ENCODE results near the gene CDK12. TPM values are rescaled to one million over a fixed set of nuclear protein-coding genes. Genes with fewer than 3 reads are reported as not detected.
A peak's percentile ranks its signal among the peaks of the same experiment; 100 is the strongest.
"Not testable (repeated sequence)": the region's sequence is repeated elsewhere in the genome, so short reads cannot be mapped to it uniquely, and the experiment has no call there.

CDK12 gene
- total RNA-seq, 1 donor: 43.9 TPM

DNA sequence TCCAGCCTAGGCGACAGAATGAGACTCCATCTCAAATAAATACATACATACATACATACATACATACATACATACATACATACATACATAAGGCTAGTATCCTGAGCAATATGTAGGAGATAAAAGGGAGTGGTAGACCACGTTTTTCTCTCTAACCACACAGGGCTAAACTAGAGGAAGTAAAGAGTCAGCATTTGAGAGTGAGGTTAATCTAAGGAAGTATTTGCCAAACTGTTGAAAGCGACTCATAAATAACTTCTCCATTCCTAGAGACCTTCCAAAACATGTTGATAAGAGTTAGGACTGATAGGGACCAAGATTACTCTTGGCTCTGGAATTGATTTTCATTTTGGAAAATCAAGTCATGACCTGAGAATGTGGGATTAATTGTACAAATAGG, 77.6 kb downstream of the CDK12 start:
- TF ChIP-seq, protein P1, sequence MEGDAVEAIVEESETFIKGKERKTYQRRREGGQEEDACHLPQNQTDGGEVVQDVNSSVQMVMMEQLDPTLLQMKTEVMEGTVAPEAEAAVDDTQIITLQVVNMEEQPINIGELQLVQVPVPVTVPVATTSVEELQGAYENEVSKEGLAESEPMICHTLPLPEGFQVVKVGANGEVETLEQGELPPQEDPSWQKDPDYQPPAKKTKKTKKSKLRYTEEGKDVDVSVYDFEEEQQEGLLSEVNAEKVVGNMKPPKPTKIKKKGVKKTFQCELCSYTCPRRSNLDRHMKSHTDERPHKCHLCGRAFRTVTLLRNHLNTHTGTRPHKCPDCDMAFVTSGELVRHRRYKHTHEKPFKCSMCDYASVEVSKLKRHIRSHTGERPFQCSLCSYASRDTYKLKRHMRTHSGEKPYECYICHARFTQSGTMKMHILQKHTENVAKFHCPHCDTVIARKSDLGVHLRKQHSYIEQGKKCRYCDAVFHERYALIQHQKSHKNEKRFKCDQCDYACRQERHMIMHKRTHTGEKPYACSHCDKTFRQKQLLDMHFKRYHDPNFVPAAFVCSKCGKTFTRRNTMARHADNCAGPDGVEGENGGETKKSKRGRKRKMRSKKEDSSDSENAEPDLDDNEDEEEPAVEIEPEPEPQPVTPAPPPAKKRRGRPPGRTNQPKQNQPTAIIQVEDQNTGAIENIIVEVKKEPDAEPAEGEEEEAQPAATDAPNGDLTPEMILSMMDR (IDR thresholded peaks at IDR 0.05; ENCODE audit: insufficient read depth, low read length): no peak

DNA sequence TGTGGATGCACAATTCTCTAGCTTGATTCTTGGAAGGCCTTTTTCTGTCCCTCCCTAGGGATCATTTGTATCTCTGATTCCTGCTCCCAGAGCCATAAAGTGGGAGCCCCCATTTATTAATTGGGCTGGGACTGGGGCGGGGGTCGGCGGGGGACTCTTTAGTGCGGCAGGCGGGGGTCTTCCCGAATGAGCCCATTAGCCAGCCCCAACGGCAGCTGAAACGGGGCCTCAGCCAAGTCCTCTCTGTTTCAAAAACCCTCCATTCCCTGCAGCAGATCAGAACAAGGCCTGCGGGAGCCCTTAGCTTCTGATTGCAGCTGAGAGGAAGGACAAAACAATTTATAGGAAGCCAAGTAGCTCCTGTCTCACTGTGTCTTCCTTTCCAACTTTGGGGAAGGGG, 79.3 kb downstream of the CDK12 start:
- TF ChIP-seq, protein P1 (IDR thresholded peaks at IDR 0.05; ENCODE audit: insufficient read depth, low read length): no peak
- DNase-seq (ENCODE audit: low read depth): no peak
- H3K4me3 ChIP-seq (ENCODE audit: low read depth, low read length): no peak overlapping the region

More for the DNA sequence above, 77.6 kb downstream of the CDK12 start:
- H3K4me3 ChIP-seq (ENCODE audit: low read depth, low read length): no peak overlapping the region
- DNase-seq (ENCODE audit: low read depth): peak; percentile 47

DNA sequence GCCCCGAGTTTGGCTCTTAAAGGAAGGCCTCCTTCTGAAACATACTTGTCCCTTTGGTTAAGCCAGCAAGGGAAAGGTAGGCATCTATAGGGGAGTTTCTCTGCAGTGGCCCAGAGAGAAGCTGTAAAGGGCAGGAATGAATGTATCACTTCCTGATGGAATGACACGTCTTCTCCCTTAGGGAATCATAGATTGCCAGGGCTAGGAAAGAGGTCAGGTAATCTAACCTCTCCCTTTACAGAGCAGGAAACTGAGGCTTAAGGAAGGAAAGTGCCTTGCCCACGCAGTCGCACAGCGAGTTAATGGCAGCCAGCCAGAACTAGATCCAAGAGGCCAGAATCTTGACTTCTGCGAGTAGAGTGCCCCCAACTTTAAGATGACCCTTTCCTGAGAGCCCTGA, 80.4 kb downstream of the CDK12 start:
- TF ChIP-seq, protein P1 (IDR thresholded peaks at IDR 0.05; ENCODE audit: insufficient read depth, low read length): no peak
- DNase-seq (ENCODE audit: low read depth): no peak
- H3K4me3 ChIP-seq (ENCODE audit: low read depth, low read length): no peak overlapping the region

DNA sequence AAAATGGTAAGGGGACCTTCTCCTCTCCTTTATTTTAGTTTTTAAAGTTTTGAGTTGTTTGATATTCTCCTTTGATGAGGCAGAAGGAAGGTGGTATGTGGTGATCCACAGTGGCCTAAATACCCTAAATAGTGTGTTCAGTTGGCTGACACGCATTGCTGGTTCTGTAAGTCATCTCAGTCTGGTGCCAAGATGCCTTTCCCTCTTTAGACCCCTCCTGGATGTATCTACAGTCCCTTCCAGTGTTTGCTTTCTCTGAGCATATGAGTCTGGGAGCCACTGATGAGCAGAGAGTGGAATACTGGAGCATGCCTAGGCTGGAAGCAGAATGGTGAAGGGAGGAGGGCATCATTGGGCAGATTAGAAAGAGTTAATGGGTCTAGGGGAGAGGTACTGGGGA, 81.9 kb downstream of the CDK12 start:
- no peak overlapping the region for H3K4me3 ChIP-seq (ENCODE audit: low read depth, low read length)
- TF ChIP-seq, protein P1 (IDR thresholded peaks at IDR 0.05; ENCODE audit: insufficient read depth, low read length): no peak
- DNase-seq (ENCODE audit: low read depth): no peak

DNA sequence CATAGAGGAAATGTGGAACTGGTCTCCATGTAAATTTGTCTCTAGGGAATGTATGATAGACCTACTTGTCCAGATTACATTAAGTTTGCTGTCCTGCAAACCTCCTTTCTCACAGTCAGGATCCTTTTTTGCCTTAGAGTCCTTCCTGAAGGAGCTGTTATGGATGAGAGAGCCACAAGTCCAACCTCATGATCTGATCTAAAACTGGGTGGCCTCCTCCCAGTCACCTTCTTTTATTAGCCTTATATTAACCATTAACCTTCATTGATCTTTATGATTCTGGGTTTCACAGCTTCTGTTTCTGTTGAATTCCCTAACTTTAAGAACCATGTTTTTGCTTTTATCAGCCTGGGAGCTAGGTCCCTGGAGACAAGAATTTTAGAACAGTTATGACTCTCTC, 82.4 kb downstream of the CDK12 start:
- DNase-seq (ENCODE audit: low read depth): no peak
- TF ChIP-seq, protein P1 (IDR thresholded peaks at IDR 0.05; ENCODE audit: insufficient read depth, low read length): no peak
- no peak overlapping the region for H3K4me3 ChIP-seq (ENCODE audit: low read depth, low read length)

DNA sequence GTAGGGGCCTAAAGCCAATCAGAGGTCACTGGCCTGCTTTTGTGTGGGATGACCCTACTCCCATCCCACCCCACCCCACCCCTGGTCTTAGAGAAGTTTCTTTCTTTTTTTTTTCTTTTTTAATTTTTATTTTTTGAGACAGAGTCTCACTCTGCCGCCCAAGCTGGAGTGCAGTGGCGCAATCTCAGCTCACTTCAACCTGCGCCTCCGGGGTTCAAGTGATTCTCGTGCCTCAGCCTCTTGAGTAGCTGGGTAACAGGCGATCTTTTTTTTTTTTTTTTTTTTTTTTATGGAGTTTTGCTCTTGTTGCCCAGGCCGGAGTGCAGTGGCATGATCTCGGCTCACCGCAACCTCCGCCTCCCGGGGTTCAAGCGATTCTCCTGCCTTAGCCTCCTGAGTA, 83.1 kb downstream of the CDK12 start:
- not testable (repeated sequence) for DNase-seq (ENCODE audit: low read depth); H3K4me3 ChIP-seq (ENCODE audit: low read depth, low read length)

DNA sequence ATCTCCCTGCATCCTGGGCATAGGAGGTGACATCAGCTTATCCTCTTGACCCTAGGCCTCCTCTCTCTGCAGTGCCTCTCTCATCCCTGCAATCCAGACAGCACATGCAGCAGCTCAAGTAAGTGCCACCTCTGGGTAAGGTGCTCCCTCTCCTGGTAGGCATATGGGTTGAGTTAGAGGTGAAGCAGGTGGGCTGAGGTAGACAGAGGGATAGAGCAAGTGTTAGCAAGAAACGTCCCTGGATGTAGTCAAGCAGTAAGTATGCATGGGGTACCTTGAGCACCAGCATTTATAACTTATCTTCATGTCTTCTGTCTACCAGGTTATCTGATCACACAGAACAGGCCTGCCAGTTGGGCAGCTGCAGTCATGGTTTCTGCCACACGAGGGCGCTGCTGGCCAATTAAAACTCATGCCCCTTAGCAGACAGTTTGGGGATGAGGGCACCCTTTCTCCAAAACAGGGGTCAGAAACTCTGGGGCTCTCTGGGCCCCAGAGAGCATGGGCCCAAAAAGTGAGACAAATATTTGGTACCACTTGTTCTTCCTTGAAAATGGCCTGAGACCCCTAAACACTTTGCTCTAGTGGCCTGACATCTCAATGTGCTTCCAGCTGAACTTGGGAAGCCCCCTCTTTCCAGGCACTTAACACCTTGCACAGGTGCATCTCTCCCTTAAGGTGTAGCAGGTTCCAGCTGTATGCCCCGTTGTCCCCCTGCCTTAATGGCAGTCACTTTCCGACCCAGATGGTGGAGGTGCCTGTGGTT, 86.6 kb downstream of the CDK12 start:
- TF ChIP-seq, protein P1 (IDR thresholded peaks at IDR 0.05; ENCODE audit: insufficient read depth, low read length): peak; percentile 85
- peak; percentile 49 for DNase-seq (ENCODE audit: low read depth)

More for the DNA sequence above, 86.6 kb downstream of the CDK12 start:
- no peak overlapping the region for H3K4me3 ChIP-seq (ENCODE audit: low read depth, low read length)
